Activated T-cell treated with anti-CD3 and anti-CD28 coated beads, Interleukin-2, amount 50 U/mL, for 24 hours (primary cell): ENCODE results near the gene FLYWCH1.

Source experiments
- DNase-seq: peaks from one replicate; pipeline ENCODE4 v3.0.0-alpha.2; 2020
- H3K27ac Mint-ChIP-seq: 2 replicates; pipeline ENCODE4 v1.8.0; 2020; ENCODE audit warnings: mild to moderate bottlenecking, mixed read lengths
- H3K27me3 Mint-ChIP-seq: 2 replicates; pipeline ENCODE4 v1.8.0; 2020; ENCODE audit warnings: mixed read lengths
- H3K36me3 Mint-ChIP-seq: 2 replicates; pipeline ENCODE4 v1.8.0; 2020; ENCODE audit warnings: low read depth, mixed read lengths
- H3K4me1 Mint-ChIP-seq: 2 replicates; pipeline ENCODE4 v1.8.0; 2020; ENCODE audit warnings: low read depth, mixed read lengths
- H3K4me3 Mint-ChIP-seq: 2 replicates; pipeline ENCODE4 v1.8.0; 2020; ENCODE audit warnings: mild to moderate bottlenecking, moderate library complexity, mixed read lengths
- H3K9me3 Mint-ChIP-seq: 2 replicates; pipeline ENCODE4 v1.8.0; 2020; ENCODE audit warnings: mixed read lengths

The FLYWCH1 gene

GRCh38 chr16:2946649-2947048, 34.9 kb downstream of the FLYWCH1 start:
- Mint-ChIP-seq H3K4me3 (no peak overlapping the region), H3K9me3 (no peaks in the 10 kb centered on the region), H3K27ac (no peak overlapping the region), H3K36me3 (peaks cover 42% of the 10 kb centered on the region), H3K4me1 (no peaks in the 10 kb centered on the region), H3K27me3 (no peaks in the 10 kb centered on the region)
- DNase-seq, result no peak

DNA sequence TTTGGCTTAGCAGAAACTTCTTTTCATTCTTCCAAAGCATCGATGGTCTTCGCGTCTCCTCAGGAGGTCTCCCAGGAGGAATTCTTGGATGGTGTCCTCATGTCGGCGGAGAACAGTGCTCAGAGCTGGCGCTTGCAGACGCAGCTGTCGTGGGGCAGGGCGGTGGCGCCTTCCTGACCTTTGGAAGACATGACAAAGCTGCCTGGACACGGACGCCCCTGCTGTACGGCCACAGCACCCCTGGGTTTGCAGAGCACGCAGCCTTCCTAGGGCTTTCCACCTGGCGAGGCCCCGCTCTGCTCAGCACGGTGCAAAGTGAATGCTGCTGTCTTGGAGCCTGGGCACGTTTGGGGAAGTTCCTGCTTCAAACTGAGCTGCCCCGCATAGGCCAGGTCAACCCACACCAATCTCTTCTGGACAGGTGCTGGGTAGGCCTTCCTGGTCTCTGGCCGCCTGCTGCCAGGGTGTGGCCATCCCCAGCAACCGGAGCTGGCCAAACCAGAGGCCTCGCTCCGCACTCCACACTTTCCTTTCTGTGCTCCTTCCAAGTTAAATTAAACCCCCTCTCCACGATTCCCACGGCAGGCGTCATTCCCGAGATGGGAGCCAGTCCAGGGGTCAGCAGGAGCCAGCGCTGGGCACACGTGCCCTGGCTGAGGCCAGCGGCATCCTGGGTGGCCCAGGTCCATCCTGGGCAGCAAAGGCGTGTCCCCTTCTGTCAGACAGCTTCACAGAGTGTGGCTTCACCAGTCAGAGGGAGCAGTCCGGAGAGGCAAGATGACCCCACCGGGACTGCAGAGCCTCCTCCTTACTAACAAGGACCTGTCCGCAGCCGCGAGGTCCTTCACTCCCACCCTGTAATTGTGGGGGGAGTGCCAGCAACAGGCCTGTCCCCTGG, 37.3 kb downstream of the FLYWCH1 start:
- no peak overlapping the region for H3K4me3 Mint-ChIP-seq
- no peaks in the 10 kb centered on the region for H3K4me1 Mint-ChIP-seq
- H3K27me3 Mint-ChIP-seq, result no peaks in the 10 kb centered on the region
- no peaks in the 10 kb centered on the region for H3K9me3 Mint-ChIP-seq
- DNase-seq, result no peak
- H3K36me3 Mint-ChIP-seq, result peaks cover 22% of the 10 kb centered on the region
- H3K27ac Mint-ChIP-seq, result no peak overlapping the region

DNA sequence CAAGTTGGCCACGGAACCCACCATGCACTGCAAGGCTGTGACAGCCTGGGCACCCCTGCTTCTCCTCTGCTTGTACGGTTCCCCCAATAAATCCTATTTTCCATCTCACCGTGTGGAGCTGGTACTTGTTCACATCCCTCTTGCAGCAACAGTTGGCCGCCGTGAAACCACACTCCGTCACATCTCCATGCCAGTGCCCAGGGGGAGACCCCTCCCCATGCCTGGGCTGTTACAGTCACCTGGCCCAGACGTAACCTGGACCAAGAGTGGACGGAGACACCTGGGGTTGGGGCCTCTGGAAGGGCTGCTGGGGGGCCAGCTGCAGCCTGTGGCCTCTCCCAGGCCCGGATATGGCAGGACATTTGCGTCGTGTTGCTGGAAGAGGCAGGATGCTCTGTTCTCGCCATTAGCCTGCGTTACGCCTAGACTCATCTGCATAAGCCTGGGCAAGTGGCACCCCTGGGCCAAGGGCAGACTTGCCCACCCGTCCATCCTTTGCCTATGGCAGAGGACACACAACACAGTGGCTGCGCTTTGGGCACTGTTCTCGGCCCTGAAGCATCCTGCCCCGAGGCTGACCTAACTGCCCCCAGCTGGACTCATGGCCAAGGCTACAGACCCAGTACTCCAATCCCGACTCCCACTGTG, 38.1 kb downstream of the FLYWCH1 start:
- Mint-ChIP-seq H3K36me3 (peaks cover 22% of the 10 kb centered on the region), H3K27me3 (no peaks in the 10 kb centered on the region), H3K9me3 (no peaks in the 10 kb centered on the region), H3K4me3 (no peak overlapping the region), H3K4me1 (no peaks in the 10 kb centered on the region), H3K27ac (no peak overlapping the region)
- no peak for DNase-seq

DNA sequence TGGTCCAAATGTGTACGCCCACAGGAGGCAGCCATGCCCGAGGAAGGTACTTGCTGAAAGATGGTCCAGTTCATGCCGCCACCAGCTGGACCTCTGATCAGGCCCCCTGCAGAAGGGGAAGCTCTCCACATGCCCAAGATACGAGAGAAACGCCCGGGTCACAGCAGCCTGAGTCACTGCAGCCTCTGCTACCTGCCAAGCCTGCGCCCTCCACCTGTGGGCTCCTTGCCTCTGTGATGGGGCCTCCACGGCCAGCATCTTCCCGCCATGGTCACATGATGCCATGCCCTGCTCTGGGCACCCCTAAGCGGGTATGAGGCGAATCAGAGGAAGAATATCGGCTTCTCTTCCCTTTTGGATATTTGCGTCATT, 38.6 kb downstream of the FLYWCH1 start:
- H3K36me3 Mint-ChIP-seq, result peaks cover 22% of the 10 kb centered on the region
- no peaks in the 10 kb centered on the region for H3K4me1 Mint-ChIP-seq
- H3K27me3 Mint-ChIP-seq, result no peaks in the 10 kb centered on the region
- no peak overlapping the region for H3K4me3 Mint-ChIP-seq
- no peaks in the 10 kb centered on the region for H3K9me3 Mint-ChIP-seq
- DNase-seq, result no peak
- H3K27ac Mint-ChIP-seq, result no peak overlapping the region

- H3K4me1 Mint-ChIP-seq, result no peaks in the 10 kb centered on the region
- H3K4me3 Mint-ChIP-seq, result no peak overlapping the region
- no peak for DNase-seq
- H3K36me3 Mint-ChIP-seq, result peaks cover 22% of the 10 kb centered on the region
- H3K9me3 Mint-ChIP-seq, result no peaks in the 10 kb centered on the region
- no peak overlapping the region for H3K27ac Mint-ChIP-seq
- no peaks in the 10 kb centered on the region for H3K27me3 Mint-ChIP-seq
Observed at GRCh38 chr16:2950773-2951172, 39.0 kb downstream of the FLYWCH1 start.

GRCh38 chr16:2952679-2953078, 40.9 kb downstream of the FLYWCH1 start:
- H3K4me3 Mint-ChIP-seq, result no peak overlapping the region
- peaks cover 13% of the 10 kb centered on the region for H3K27me3 Mint-ChIP-seq
- DNase-seq, result no peak
- no peak overlapping the region for H3K27ac Mint-ChIP-seq
- H3K36me3 Mint-ChIP-seq, result peaks cover 14% of the 10 kb centered on the region
- H3K9me3 Mint-ChIP-seq, result no peaks in the 10 kb centered on the region
- H3K4me1 Mint-ChIP-seq, result peaks cover 3% of the 10 kb centered on the region

GRCh38 chr16:2953706-2954627, 42.2 kb downstream of the FLYWCH1 start:
- H3K4me3 Mint-ChIP-seq, result no peak overlapping the region
- peaks cover 7% of the 10 kb centered on the region for H3K36me3 Mint-ChIP-seq
- H3K27ac Mint-ChIP-seq, result no peak overlapping the region
- peaks cover 3% of the 10 kb centered on the region for H3K4me1 Mint-ChIP-seq
- DNase-seq, result no peak
- peaks cover 13% of the 10 kb centered on the region for H3K27me3 Mint-ChIP-seq
- H3K9me3 Mint-ChIP-seq, result no peaks in the 10 kb centered on the region

- H3K9me3 Mint-ChIP-seq, result no peaks in the 10 kb centered on the region
- peaks cover 17% of the 10 kb centered on the region for H3K27me3 Mint-ChIP-seq
- H3K4me3 Mint-ChIP-seq, result no peak overlapping the region
- H3K27ac Mint-ChIP-seq, result no peak overlapping the region
- peaks cover 1% of the 10 kb centered on the region for H3K36me3 Mint-ChIP-seq
- H3K4me1 Mint-ChIP-seq, result peaks cover 3% of the 10 kb centered on the region
- DNase-seq, result no peak
Observed at GRCh38 chr16:2954656-2955381, 43.1 kb downstream of the FLYWCH1 start.

GRCh38 chr16:2955438-2955778, 43.7 kb downstream of the FLYWCH1 start:
- Mint-ChIP-seq H3K4me1 (peaks cover 3% of the 10 kb centered on the region), H3K4me3 (no peak overlapping the region), H3K27me3 (peaks cover 22% of the 10 kb centered on the region), H3K27ac (no peak overlapping the region), H3K9me3 (no peaks in the 10 kb centered on the region), H3K36me3 (no peaks in the 10 kb centered on the region)
- DNase-seq, result no peak

DNA sequence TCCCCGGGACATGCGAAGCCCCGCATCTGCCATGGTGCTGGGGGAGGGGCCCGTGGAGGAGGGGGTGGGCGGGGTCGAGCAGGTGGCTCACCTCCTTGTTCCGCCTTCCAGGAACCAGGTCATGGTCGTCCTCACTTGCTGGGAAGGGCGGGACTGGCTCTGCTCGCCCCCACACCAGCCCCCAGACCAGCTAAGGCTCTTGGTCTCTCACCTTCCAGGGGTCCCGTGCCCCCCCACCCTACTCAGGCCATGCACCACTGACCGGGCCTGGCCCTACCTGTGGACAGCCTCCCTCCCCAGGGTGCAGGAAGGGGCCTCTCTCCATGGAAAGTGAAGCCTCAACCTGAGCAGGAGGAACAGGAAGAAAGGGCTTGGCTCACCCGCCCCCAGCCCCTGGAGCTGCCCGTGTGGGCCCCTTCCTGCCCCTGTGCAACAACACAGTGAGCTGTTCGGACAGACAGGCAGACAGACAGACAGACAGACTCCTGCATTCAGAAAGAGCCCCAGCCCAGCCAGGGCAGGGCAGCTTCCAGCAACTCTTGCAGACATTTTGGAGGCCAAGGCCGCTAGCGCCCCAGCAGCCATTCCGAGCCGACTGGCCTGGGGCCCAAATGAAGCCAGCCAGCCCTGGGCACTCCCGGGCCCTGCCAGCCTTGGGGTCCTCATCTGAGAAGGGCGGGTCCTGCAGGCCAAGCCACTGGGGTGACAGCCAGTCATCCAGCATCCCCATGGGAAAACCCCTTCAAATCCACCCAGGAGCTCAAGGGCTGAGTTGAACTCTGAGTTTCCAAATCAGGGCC, 44.2 kb downstream of the FLYWCH1 start:
- Mint-ChIP-seq H3K9me3 (no peaks in the 10 kb centered on the region), H3K27ac (no peak overlapping the region), H3K4me1 (peaks cover 3% of the 10 kb centered on the region), H3K36me3 (no peaks in the 10 kb centered on the region), H3K27me3 (peaks cover 24% of the 10 kb centered on the region), H3K4me3 (no peak overlapping the region)
- no peak for DNase-seq

GRCh38 chr16:2956579-2956956, 44.8 kb downstream of the FLYWCH1 start:
- Mint-ChIP-seq H3K9me3 (no peaks in the 10 kb centered on the region), H3K27me3 (peaks cover 24% of the 10 kb centered on the region), H3K4me1 (peaks cover 3% of the 10 kb centered on the region), H3K27ac (no peak overlapping the region), H3K4me3 (no peak overlapping the region), H3K36me3 (no peaks in the 10 kb centered on the region)
- no peak for DNase-seq

DNA sequence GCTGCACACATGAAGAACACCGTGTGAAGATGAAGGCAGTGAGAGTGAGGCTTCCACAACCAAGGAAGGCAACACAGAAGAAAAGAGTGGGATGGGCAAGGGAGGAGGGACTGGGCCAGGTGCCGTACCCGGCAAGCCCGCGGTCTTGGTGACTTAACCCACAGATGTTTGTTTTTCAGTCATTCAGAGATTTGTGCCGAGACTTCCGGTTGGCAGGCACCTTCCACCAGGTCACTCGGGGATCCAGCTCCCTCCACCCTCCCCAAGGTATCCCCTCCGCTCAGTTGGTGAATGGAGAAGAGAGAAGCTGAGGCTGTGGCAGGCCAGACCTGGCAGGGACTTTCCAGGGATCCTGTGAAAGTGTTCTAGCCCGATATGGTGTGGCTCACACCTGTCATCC, 47.5 kb downstream of the FLYWCH1 start:
- Mint-ChIP-seq H3K9me3 (no peaks in the 10 kb centered on the region), H3K4me3 (no peak overlapping the region), H3K4me1 (peaks cover 16% of the 10 kb centered on the region), H3K36me3 (no peaks in the 10 kb centered on the region), H3K27ac (no peak overlapping the region), H3K27me3 (peaks cover 45% of the 10 kb centered on the region)
- no peak for DNase-seq

GRCh38 chr16:2960183-2961010, 48.7 kb downstream of the FLYWCH1 start:
- Mint-ChIP-seq H3K4me3 (no peak overlapping the region), H3K27me3 (peaks cover 56% of the 10 kb centered on the region), H3K4me1 (peaks cover 21% of the 10 kb centered on the region), H3K9me3 (no peaks in the 10 kb centered on the region), H3K36me3 (no peaks in the 10 kb centered on the region), H3K27ac (no peak overlapping the region)
- DNase-seq, result no peak
